Stimulated activated CD4-positive, alpha-beta T cell treated with anti-CD3 and anti-CD28 coated beads, TNF-alpha, amount 100 ng/mL, for 1 hour (primary cell): ENCODE results near the gene KIF1B.
"Not testable (repeated sequence)": the region's sequence is repeated elsewhere in the genome, so short reads cannot be mapped to it uniquely, and the experiment has no call there.

ENCODE experiments used
- DNase-seq, 3 donors: peaks; one replicate each; pipeline ENCODE4 v3.0.0-alpha.2; 2020; ENCODE audit warnings: low read depth in 3 of 3, low spot score in 1 of 3

KIF1B gene

GRCh38 chr1:10425826-10426534, 215.6 kb downstream of the KIF1B start:
- not testable (repeated sequence) for DNase-seq

DNA sequence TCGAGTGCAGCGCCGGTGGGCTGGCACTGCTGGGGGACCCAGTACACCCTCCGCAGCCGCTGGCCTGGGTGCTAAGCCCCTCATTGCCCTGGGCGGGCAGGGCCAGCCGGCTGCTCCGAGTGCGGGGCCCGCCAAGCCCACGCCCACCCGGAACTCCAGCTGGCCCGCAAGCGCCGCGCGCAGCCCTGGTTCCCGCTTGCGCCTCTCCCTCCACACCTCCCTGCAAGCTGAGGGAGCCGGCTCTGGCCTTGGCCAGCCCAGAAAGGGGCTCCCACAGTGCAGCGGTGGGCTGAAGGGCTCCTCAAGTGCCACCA, 216.1 kb downstream of the KIF1B start:
- not testable (repeated sequence) for DNase-seq

DNA sequence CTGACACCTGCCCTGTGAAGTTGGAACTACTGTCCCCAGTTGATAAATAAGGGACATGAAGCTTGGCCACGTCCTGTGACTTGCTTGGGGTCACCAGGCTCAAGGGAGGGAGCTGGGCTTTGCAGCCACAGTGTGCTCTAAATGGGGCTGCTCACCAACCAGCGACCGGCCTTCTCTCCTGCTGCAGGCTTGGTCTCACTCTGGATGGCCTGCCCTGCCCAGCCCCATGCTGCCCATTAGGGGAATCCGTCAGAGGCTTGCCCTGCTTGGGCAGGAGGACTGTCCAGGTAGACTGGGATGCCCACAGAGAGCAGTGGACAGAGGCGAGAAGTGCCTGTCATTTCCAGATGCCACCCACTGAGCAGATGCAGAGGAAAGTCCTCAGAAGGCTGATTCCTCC, 218.6 kb downstream of the KIF1B start:
- no peak for DNase-seq

DNA sequence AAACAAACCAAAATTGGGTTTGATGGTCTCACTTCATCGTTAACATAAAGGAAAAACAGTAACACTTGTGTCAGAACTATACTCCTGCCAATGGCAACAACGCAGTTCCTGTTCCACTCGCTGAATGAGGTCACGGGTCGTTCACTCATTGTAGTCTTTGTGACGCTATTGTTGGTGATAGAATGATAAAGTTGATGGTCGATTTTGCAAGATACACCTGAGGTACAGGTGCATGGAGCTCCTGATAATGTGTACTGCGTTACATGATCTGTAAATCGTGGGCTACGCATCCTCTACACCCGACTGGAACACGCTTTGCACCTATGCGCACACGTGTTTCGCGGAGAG, 219.5 kb downstream of the KIF1B start:
- DNase-seq, result no peak

DNA sequence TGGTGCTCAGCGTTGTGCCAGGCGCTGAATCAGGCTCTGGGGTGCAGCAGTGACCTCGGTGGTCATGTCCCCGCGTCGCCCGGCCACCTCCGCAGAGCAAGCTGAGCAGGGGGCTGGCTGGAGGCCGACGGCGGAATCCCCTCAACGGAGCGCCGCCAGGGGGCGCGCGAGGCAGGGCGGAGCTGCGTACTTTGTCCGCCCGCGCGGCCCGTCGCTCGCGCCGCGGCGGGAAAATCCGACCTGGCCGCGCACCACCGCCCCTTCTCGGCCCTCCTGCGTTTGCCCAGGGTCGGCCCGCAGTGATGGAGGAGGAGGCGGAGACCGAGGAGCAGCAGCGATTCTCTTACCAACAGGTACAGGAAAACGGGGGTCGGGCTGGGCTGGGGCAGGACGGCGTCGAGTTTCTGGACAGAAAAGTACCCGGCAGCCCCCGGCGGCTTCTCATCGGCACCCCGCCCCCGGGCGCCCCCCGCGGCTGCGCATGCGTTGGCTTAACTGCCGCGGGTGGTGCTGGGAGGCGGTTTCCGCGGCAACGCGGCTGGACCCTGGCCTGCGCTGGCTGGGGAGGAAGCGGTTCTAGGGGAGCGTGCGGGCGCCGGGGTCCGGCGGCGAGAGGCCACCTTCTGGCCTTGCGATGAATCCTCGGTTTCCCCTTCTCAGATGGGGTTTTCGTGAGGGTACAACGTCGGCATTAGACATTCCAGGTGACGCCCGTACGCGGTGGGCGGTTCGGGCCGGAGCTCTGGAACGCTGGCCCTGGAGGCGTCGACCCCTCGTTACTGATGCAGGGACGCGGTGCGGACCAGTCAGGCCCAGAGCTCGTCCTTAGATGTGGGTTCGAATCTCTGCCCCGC, 220.1 kb downstream of the KIF1B start, which contains the start of gene CENPS:
CENPS (plus strand) TSS at position 218 of the 854 bp plus-strand sequence; CDS start at position 303, 85 bp downstream.
- DNase-seq, result peak; percentile 55 to 95 (median 83)
